ENCODE measurements around the gene HAUS2.
"Not testable (repeated sequence)": the region's sequence is repeated elsewhere in the genome, so short reads cannot be mapped to it uniquely, and the experiment has no call there.

The HAUS2 gene

GRCh38 chr15:42547918-42548248 lies 755 bp upstream of the HAUS2 start:
- TF ChIP-seq CTCF (IDR thresholded peaks at IDR 0.05; ENCODE audit: borderline replicate concordance, insufficient read depth, low read depth, low read length): no peak
- H3K4me3 ChIP-seq (ENCODE audit: low read depth, low read length): peak overlapping the region; percentile 99

GRCh38 chr15:42549032-42549491 lies 424 bp downstream of the HAUS2 start:
- H3K4me3 ChIP-seq (ENCODE audit: low read depth, low read length): peak overlapping the region; percentile 99
- no peak for TF ChIP-seq CTCF (IDR thresholded peaks at IDR 0.05; ENCODE audit: borderline replicate concordance, insufficient read depth, low read depth, low read length)

- TF ChIP-seq CTCF (IDR thresholded peaks at IDR 0.05; ENCODE audit: borderline replicate concordance, insufficient read depth, low read depth, low read length): no peak
- H3K4me3 ChIP-seq (ENCODE audit: low read depth, low read length): peak overlapping the region; percentile 50
These were observed 1.2 kb downstream of the HAUS2 start for GRCh38 chr15:42549741-42550392.

- TF ChIP-seq CTCF (IDR thresholded peaks at IDR 0.05; ENCODE audit: borderline replicate concordance, insufficient read depth, low read depth, low read length): no peak
- H3K4me3 ChIP-seq (ENCODE audit: low read depth, low read length): no peak overlapping the region
These were observed 4.9 kb downstream of the HAUS2 start for GRCh38 chr15:42553554-42553953.

- not testable (repeated sequence) for H3K4me3 ChIP-seq (ENCODE audit: low read depth, low read length)
These were observed 8.0 kb downstream of the HAUS2 start for GRCh38 chr15:42556550-42557207.

- TF ChIP-seq CTCF (IDR thresholded peaks at IDR 0.05; ENCODE audit: borderline replicate concordance, insufficient read depth, low read depth, low read length): no peak
- no peak overlapping the region for H3K4me3 ChIP-seq (ENCODE audit: low read depth, low read length)
These were observed 10.1 kb downstream of the HAUS2 start for GRCh38 chr15:42558739-42559138.

GRCh38 chr15:42575188-42576039 lies 26.8 kb downstream of the HAUS2 start, which contains the start of gene STARD9:
STARD9 (plus strand) TSS chr15:42575606; CDS start chr15:42575716, 110 bp downstream.
- peak within 1 kb of the TSS; percentile 77 for H3K4me3 ChIP-seq (ENCODE audit: low read depth, low read length)
- TF ChIP-seq CTCF (IDR thresholded peaks at IDR 0.05; ENCODE audit: borderline replicate concordance, insufficient read depth, low read depth, low read length): no peak
